Activated CD4-positive, alpha-beta T cell treated with anti-CD3 and anti-CD28 coated beads, Interleukin-2, amount 50 U/mL, for 48 hours (primary cell): ENCODE measurements around the gene GARNL3.

Experiments used
- DNase-seq, 2 experiments: peaks; one replicate each; pipeline ENCODE4 v3.0.0-alpha.2; 2020

GARNL3 gene

DNA sequence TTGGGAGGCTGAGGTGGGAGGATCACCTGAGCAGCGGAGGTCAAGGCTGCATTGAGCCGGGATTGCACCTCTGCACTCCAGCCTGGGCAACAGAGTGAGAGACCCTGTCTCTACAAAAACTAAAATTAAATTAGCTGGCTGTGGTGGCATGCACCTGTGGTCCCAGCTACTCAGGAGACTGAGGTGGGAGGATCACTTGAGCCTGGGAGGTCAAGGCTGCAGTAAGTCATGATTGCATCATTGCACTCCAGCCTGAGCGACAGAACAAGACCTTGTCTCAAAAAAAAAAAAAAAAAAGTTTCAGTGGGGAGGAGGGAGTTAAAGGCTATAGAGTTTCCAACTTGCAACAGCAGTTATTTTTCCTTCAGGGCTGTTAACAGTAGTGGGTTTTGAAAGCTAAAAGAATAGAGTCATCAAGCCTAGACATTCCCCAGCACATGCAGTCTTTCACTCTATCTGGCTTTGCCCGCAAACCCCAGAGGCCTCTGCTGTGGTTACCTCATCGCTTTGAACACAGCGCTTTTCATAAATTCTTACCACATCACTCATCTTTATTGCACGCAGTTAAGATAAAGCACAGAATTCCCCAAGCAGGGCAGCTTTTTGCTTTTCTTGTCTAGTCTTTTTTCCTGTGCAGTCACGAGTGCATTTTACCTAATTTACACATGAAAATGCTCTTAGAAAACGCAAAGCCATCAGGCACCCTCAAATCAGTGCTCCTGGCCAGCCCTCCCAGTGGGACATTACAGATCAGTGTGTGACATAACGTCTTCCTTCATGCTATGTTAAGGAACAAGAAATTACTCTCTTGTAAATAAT is 123.7 kb downstream of the GARNL3 start:
- peak; percentile 81 to 87 for DNase-seq

DNA sequence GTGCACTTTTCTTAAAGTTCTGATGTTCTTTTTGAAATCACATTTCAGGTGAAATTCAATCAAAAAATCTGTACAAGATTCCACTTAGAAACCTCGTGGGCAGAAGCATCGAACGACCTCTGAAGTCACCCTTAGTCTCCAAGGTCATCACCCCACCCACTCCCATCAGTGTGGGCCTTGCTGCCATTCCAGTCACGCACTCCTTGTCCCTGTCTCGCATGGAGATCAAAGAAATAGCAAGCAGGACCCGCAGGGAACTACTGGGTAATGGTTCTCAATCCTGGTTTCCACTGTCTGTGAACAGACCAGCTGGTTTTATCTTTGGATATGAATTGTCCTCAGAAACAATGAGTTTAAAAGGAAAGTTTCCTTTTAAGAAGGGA is 124.3 kb downstream of the GARNL3 start:
- DNase-seq: peak in 1 of 2 experiments; percentile 18

DNA sequence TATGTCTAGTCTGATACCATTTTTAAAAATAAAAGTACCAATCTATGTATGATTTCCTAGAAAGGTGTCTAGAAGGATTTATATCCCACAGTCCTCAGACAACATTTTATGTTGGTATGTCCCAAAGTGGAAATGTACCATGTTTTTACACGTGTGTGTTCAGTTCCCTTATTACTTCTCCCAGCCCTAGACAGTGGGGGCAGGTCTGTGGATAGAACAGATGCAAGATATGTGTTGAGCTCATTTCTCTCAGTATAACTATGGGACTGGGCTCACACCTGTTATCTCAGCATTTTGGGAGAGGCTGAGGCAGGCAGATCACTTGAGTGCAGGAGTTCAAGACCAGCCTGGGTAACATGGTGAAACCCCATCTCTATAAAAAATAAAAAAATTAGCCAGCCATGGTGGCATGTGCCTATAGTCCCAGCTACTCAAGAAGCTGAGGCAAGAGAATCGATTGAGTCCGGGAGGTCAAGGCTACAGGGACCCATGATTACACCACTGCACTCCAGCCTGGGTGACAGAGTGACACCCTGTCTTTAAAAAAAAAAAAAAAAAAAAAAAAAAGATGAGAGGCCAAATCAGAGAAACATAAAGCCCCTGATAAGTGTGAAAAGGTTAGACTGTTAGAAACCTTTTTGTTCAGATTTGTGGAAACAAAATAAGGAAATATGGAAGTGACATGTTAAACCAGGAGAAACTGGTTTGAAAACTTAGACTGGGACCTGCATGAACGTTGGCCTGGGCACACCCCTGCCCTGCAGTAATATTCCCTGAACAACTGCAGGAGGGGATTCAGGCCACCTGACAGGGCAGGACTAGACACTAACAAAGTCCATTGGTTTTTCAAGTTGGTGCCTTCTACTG is 125.0 kb downstream of the GARNL3 start:
- no peak for DNase-seq

DNA sequence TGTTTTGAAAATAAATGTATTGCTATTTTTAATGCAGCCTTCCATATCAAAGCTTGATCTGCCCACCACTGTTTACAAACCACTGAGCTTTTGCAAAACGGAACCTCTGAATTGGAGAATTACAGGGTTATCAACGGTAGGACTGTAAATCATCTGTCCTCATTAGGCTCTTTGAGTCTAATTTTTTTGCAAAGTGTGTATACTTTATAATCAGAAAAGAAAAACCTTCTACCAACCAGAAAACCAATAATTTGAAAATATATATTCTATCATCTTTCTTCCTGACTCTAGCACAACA is 125.6 kb downstream of the GARNL3 start:
- DNase-seq: no peak

DNA sequence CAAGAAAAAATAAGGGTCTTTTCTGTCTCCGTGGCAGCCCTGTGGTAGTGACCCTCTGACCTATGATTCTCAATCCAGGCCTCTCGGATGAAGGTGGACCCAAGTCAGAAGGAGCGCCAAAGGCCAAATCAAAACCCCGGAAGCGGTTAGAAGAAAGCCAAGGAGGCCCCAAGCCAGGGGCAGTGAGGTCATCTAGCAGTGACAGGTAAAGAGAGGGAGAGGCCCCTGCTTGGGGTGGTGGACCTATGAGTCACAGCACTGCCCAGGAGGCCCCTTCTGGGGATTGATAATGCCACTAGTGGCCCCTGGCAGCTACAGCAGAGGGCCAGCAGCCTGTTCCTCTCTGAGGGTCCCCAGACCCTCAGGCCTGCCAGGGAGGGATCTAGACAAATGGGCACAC is 126.0 kb downstream of the GARNL3 start:
- no peak for DNase-seq

DNA sequence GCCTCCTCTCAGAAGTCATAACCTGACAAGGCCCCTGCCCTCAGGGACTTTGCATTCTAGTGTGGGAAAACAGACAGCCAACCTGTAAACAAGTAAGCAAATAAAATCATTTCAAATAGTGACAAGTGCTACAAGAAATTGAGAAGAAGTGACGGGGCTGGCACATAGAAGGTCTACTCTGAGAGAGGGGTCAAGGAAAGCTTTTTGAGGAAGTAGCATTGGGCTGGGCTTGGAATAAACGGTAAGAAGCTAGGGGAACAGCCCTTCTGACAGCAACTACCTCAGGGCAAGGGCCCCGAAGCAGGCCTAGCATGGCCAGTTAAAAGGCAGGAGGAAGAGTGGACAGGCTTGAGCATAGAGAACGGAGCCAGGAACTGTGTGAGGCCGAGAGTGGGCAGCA is 127.6 kb downstream of the GARNL3 start:
- DNase-seq: no peak

DNA sequence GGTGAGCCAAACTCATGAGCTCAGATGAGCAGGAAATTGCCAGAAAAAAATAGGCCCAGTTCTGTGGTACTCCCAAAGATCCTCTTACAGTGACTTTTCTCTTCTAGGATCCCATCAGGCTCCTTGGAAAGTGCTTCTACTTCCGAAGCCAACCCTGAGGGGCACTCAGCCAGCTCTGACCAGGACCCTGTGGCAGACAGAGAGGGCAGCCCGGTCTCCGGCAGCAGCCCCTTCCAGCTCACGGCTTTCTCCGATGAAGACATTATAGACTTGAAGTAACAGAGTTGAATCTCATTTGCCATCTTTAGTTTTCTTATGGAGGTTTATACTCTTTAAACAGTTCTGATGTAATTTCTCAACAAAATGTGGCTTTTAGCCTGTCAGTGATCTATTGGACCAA is 128.4 kb downstream of the GARNL3 start:
- no peak for DNase-seq

DNA sequence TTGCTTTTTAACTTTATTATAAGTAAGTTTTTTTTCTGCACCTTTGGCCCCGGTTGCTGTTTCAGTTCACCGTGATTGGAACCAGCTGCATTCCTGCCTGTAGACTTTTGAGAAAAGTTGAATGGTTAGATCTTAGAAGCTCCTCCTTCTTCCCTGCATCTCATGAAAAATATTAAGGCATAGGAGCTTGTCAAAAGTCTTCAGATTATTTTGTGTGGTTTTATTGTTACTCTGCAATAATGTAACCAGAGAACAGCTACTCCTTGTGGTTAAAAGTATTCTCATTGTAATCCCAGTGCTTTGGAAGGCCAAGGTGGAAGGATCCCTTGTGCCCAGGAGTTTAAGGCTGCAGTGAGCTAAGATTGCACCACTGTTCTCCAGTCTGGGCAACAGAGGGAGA is 129.1 kb downstream of the GARNL3 start:
- DNase-seq: no peak

DNA sequence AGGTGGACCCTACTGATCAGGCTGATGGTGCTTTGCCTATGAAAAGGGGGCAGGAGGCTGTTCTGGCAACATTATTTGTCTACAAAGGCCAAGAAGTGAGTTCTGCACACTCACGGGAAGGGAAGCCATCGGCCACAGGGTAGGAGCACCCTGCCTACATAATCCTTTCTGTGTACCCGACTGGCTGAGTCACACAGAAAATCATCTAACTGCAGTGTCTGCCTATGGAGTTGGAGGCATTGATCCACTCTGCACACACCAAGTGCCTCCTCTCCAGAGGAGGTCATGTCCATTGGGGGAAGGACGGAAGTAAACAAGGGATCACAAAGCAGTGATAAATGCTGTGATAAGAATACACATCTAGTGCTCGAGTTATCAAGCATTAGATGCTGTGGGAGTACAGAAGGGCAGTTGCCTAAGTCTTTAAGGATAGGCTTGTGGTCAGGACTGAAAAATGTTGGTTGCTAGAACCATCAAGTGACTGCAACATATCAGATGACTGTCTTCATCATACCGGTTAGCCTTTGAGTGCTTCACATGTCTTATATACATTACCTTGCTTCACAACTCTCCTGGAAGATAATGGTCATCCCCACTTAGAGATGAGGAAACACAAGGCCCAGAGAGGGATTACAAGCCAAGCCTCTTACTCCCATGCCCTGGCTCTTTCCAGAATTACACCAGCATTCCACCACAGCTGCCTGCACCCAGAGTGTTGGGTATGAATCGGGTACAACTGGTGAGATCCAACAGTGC is 131.1 kb downstream of the GARNL3 start:
- no peak for DNase-seq

DNA sequence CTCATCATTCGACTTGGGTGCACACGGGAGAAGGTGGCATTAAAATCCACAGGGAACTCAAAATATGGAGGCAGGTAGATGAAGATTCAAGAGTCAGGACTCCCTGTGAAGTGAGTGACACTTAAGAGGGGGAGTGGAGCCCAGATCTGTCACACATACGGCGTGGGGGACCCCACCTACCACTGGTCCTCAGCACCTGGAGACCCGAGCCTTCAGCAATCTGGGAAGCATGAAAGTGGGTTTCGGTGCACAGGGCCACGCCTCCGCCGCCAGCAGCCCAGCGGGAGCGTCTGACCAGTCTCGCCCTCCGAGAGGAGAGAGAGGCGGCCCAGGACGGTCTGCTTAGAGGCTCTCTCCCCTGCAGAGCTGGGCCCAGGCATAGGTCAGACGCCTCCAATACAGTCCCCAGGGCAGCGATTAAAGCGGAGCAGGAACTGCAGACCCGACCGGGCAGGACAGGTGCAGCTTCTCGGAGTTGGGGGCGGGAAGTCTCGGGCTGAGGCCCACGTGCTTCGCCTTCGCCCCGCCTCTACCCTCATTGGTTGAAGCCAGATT is 131.8 kb downstream of the GARNL3 start:
- DNase-seq: no peak

DNA sequence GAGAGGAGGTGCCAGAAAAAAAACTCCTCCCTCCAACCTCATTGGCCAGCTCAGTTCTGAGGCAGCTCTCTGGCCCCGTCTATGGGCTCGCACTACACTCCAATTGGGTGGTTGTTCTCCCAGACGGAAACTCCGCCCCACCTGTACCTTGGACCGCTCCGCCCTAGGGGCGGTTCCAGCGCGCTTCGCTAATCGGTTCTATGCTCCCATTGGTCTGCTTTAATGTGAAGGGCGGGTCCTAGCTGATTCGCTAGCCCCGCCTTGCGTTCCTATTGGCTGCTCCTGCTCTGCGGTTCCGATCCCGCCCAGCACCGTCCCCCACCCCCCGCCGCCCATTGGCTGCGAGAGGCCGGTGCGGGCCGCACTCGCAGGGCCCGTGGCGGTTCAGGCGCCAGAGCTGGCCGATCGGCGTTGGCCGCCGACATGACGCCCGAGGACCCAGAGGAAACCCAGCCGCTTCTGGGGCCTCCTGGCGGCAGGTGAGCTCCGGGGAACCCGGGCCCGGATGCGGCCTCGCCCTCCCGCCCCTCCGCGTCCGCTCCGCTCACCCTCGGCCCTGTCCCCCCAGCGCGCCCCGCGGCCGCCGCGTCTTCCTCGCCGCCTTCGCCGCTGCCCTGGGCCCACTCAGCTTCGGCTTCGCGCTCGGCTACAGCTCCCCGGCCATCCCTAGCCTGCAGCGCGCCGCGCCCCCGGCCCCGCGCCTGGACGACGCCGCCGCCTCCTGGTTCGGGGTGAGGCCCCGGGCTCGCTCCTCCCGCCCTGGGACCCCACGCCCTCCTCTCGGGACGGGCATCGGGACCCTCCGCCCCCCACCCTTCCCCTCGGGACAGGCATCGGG is 132.5 kb downstream of the GARNL3 start, which contains the start of gene SLC2A8:
TSS of gene SLC2A8 (plus strand) at position 362 of the 838 bp plus-strand sequence. CDS start at position 424, 62 bp downstream.
- DNase-seq: peak; percentile 83 to 87

DNA sequence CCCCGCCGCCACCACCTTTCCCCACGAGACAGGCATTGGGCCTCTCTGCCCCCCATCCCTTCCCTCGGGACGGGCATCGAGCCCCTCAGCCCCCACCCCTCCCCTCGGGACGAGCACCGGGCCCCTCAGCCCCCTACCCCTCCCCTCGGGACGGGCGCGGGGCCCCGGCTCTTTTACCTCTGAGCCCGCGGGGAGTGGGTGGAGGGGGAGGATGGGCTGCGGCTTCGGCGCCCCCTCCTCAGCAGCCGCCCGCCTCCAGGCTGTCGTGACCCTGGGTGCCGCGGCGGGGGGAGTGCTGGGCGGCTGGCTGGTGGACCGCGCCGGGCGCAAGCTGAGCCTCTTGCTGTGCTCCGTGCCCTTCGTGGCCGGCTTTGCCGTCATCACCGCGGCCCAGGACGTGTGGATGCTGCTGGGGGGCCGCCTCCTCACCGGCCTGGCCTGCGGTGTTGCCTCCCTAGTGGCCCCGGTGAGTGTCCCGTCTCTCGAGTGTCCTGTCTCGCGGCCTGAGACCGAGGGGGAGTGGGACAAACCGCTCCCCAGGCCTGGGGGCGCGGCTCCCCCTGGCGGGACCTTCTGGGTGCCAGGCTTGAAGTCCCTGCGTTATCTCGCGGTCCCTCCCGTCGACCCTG is 133.2 kb downstream of the GARNL3 start:
- peak; percentile 23 to 42 for DNase-seq

DNA sequence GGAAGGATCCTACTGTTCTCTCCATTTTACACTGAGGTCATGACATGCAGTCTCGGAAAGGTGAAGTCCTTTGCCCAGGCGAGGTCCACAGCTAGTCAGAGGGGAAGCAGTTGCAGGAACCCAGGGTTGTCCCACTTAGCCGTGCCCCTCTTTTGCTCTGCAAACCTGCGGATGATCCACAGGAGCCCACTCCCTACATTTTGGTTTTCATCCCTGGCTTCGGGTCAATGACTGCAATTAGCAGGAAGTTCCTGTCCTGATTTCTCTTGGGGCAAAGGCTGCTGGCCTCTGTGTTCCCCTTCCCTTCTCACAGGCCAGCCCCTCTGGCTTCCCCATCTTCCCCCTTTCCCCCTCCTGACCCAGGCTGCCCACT is 133.7 kb downstream of the GARNL3 start:
- DNase-seq: no peak

DNA sequence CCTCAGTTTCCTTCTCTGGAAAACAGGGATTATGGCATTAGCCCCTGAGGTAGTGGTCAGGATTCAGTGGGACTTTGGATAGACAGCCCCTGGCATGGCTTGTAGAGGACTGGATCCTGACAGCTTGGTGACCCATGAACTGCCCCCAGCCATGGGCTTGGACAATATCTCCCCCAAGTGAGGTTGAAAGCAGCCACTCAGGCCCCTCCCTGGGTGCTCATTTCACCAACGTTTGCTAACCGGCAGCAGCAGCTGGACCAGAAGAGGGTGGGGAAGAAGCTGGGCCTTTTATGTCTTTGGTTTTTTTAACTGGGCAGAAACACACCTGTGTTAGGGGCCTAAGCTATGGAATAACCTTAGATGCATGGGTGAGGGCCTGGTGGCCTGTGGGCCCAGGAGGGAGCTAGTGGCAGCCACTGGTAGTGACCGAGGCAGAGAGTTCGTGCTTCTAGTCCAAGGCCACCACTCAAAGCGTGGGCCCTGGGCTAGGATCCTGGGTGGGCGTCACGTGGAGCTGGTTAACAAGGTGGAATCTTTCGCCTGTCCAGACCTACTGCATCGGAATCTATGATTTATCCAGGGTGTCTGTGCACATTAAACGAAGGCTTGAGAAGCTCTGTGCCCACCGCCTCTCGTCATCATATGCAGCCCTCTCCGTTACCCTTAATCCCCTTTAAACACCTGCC is 134.3 kb downstream of the GARNL3 start:
- no peak for DNase-seq

DNA sequence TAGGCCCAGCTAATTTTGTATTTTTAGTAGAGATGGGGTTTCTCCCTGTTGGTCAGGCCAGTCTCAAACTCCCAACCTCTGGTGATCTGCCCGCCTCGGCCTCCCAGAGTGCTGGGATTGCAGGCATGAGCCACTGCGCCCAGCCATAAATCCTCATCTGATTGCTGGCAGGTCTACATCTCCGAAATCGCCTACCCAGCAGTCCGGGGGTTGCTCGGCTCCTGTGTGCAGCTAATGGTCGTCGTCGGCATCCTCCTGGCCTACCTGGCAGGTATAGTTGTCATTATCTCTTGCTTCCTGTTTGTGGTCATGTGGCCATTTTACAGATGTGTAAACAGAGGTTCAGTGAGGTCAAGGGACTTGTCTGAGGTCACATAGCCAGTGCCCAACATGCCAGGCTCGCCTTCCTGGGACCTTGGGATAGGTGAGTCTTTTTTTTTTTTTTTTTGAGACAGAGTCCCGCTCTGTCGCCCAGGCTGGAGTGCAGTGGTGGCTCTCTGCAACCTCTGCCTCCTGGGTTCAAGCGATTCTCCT is 135.2 kb downstream of the GARNL3 start:
- DNase-seq: no peak

DNA sequence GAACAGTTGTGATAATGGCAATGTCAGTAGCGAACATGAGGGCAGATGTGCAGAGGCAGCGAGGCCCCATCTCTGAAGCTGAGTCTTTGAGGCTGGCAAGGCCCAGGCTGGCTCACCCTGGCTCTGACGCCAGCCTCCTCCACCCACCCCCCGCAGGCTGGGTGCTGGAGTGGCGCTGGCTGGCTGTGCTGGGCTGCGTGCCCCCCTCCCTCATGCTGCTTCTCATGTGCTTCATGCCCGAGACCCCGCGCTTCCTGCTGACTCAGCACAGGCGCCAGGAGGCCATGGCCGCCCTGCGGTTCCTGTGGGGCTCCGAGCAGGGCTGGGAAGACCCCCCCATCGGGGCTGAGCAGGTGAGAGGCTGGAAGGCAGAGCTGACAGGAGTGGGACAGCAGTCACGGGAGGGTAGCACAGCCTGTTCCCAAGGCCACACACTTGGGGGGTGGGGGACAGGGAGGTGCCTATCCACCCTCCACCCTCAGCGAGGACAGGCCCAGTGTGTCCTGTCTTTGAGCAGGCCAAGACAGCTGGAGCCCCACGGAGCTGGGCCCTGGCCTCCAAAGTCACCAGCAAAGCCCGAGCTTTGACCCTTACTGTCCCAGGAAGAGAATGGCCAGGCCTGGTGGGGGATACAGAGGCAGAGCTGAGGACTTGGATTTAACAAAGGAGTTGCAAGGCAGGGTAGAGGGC is 138.0 kb downstream of the GARNL3 start:
- no peak for DNase-seq

DNA sequence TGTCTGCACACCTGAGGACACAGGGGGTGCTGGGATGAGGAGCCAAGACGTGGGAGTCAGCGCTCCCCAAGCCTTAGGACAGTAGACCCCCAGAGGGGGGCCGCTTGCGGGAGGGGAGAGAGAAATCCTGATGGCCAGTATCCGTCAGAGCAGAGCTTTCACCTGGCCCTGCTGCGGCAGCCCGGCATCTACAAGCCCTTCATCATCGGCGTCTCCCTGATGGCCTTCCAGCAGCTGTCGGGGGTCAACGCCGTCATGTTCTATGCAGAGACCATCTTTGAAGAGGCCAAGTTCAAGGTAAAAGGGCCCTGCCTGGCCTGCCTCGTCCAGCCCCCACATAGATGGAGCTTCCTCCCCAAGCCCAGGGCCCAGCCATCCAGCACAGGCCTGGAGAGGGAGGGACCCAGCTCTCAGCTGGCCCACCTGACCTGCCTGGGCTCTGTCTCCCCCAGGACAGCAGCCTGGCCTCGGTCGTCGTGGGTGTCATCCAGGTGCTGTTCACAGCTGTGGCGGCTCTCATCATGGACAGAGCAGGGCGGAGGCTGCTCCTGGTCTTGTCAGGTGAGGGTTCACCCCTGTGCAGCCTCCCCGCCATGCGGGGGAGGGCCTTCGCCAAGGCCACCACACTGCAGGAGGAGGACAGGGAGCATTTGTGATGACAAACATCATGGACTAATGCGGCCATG is 139.1 kb downstream of the GARNL3 start:
- no peak for DNase-seq

DNA sequence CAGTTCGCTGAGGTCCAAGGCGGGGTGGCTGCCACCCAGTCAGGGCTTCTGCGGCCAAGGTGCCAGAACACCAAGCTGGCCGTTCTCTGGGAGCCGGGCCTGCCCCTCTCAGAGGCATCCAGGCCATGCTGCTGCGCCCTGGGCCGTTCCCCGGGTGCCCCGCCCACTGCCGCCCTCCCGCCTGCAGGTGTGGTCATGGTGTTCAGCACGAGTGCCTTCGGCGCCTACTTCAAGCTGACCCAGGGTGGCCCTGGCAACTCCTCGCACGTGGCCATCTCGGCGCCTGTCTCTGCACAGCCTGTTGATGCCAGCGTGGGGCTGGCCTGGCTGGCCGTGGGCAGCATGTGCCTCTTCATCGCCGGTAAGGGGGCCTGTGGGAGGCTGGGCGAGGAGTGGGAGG is 140.1 kb downstream of the GARNL3 start:
- DNase-seq: no peak

DNA sequence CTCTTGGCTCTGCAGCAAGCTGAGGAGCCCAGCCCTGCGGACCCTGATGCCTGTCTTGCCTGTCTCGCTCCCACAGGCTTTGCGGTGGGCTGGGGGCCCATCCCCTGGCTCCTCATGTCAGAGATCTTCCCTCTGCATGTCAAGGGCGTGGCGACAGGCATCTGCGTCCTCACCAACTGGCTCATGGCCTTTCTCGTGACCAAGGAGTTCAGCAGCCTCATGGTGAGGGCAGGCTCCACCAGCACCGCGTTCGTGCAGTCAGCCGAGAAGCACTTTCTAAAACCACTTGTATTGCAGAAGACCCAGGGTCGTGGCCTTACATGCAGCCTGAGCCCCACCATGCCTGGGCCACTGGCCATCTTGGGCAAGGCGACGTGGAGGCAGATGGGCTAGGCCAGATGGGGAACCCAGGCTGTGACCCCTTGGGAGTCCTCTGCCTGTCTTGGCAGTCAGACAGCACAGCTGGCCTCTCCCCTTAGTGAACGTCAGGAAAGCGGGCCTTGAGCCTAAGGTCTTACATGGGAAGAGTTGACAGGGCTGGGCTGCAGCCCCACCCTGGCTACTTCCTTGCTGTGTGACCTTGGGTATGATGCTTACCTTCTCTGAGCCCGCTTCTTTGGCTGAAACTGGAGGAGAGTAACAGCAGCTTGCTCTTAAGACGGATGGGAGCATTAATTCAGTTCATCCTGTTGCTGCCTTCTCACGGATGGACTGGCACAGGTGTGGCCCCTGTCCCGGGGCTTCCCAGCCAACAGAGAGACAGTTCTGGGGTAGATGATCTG is 141.0 kb downstream of the GARNL3 start:
- no peak for DNase-seq
